HepG2 (cell line): Measurements from ENCODE around the gene SORBS2. TPM values are rescaled to one million over a fixed set of nuclear protein-coding genes. Genes with fewer than 3 reads are reported as not detected.

Experiments
- ATF7 ChIP-seq, 2 experiments: fragments of 450-650 bp in 1 of 2; sonication (generic) in 1 of 2; formaldehyde crosslinking in 1 of 2; IDR thresholded peaks; 2 replicates each; pipeline versions ENCODE4 v1.4.0 to v1.6.1; 2016 to 2020; ENCODE audit warnings: antibody characterized with exemption in 1 of 2, mild to moderate bottlenecking in 1 of 2, missing genetic modification reagents in 1 of 2
- CEBPB ChIP-seq: IDR thresholded peaks from 2 replicates; pipeline ENCODE4 v1.6.1; 2011; ENCODE audit warnings: low read depth, low read length, improper control_type of control experiment, borderline replicate concordance
- CREB1 ChIP-seq, 2 experiments: fragments of 450-650 bp in 1 of 2; IDR thresholded peaks; 2 replicates each; pipeline ENCODE4 v1.6.1; 2016 to 2017; ENCODE audit warnings: control low read depth in 1 of 2, mild to moderate bottlenecking in 1 of 2, missing compliant biosample characterization in 1 of 2, missing genetic modification characterization in 1 of 2
- DPF2 ChIP-seq: sonication (generic); formaldehyde crosslinking; IDR thresholded peaks from 2 replicates; pipeline ENCODE4 v1.4.0; 2020; ENCODE audit warnings: mild to moderate bottlenecking, low read depth, missing genetic modification reagents, borderline replicate concordance
- FOXK1 ChIP-seq: sonication (generic); formaldehyde crosslinking; IDR thresholded peaks from 2 replicates; pipeline ENCODE4 v1.4.0; 2020; ENCODE audit warnings: low read depth, missing genetic modification reagents, borderline replicate concordance
- HBP1 ChIP-seq: IDR thresholded peaks from 2 replicates; pipeline ENCODE4 v1.6.1; 2016; ENCODE audit warnings: low read depth, control low read depth
- HCFC1 ChIP-seq: fragments of 150-350 bp; IDR thresholded peaks from 2 replicates; pipeline ENCODE4 v1.6.1; 2014; ENCODE audit warnings: low read depth, low read length
- HDAC1 ChIP-seq: sonication (generic); formaldehyde crosslinking; IDR thresholded peaks from 2 replicates; pipeline ENCODE4 v1.5.1; 2020; ENCODE audit warnings: mild to moderate bottlenecking, missing genetic modification reagents
- HNRNPUL1 ChIP-seq: fragments of 200-400 bp; formaldehyde crosslinking; IDR thresholded peaks from 2 replicates; pipeline ENCODE4 v1.6.1; 2017; ENCODE audit warnings: low read depth, mild to moderate bottlenecking, low read length, moderate library complexity
- JUND ChIP-seq: sonication (generic); formaldehyde crosslinking; IDR thresholded peaks from 2 replicates; pipeline ENCODE4 v1.8.0; 2022; ENCODE audit warnings: mild to moderate bottlenecking, missing genetic modification reagents
- KLF16 ChIP-seq, 2 experiments: sonication (generic) in 1 of 2; formaldehyde crosslinking in 1 of 2; IDR thresholded peaks; 2 replicates each; pipeline versions ENCODE4 v1.6.1 to v1.8.0; 2016 to 2023; ENCODE audit warnings: missing genetic modification reagents in 2 of 2, missing compliant biosample characterization in 1 of 2
- KMT2A ChIP-seq: sonication (generic); formaldehyde crosslinking; IDR thresholded peaks from 2 replicates; pipeline ENCODE4 v1.4.0; 2020; ENCODE audit warnings: missing genetic modification reagents
- NFKB2 ChIP-seq: sonication (generic); formaldehyde crosslinking; IDR thresholded peaks from 2 replicates; pipeline ENCODE4 v1.4.0; 2020; ENCODE audit warnings: missing genetic modification reagents, borderline replicate concordance
- PPARG ChIP-seq: conservative IDR thresholded peaks from 2 replicates; pipeline ENCODE4 v1.6.1; 2016; ENCODE audit warnings: missing biosample characterization, missing genetic modification reagents
- ZNF331 ChIP-seq: sonication (generic); formaldehyde crosslinking; IDR thresholded peaks from 2 replicates; pipeline ENCODE4 v1.4.0; 2020; ENCODE audit warnings: missing genetic modification reagents
- ZNF800 ChIP-seq: sonication (generic); formaldehyde crosslinking; IDR thresholded peaks from 2 replicates; pipeline ENCODE4 v1.4.0; 2020; ENCODE audit warnings: missing genetic modification reagents
- ZNF841 ChIP-seq: sonication (generic); formaldehyde crosslinking; IDR thresholded peaks from 2 replicates; pipeline ENCODE4 v1.8.1; 2023; ENCODE audit warnings: missing genetic modification reagents, borderline replicate concordance
- polyA plus RNA-seq, 8 experiments: library from polyadenylated mRNA; depleted of rRNA in 3 of 8; stranded (reverse) in 7 of 8; unstranded in 1 of 8; fragments of >200 nt; fragmentation: Illumina TruSeq in 4 of 8; extraction: Trizol in 4 of 8; gene quantifications; 2 replicates each; pipeline versions ENCODE4 v1.2.1 to v1.2.3, GENCODE V29; 2011 to 2016; ENCODE audit warnings: low read depth in 4 of 8, missing spikeins in 1 of 8, mixed read lengths in 1 of 8; ENCODE audit not compliant: insufficient read depth in 1 of 8
- total RNA-seq, 5 experiments: library from RNA; depleted of rRNA; stranded (reverse); fragments of >200 nt; fragmentation: Illumina TruSeq; extraction: Trizol; gene quantifications; 2 replicates each; pipeline ENCODE4 v1.2.3, GENCODE V29; 2016; ENCODE audit warnings: low read depth in 1 of 5
- TF ChIP-seq, protein P1 (sequence below): IDR thresholded peaks from 2 replicates; pipeline ENCODE4 v1.4.0; 2020; ENCODE audit warnings: mild to moderate bottlenecking, missing genetic modification reagents
- TF ChIP-seq, protein P2 (sequence below): sonication (generic); formaldehyde crosslinking; conservative IDR thresholded peaks from 2 replicates; pipeline ENCODE4 v1.4.0; 2020; ENCODE audit warnings: missing genetic modification reagents

SORBS2 gene
- total and polyA plus RNA-seq, 2 of the 13 experiments (the other 11 are each of a cell fraction or from before 2014, with no cell fraction given) = 25.0 to 80.5 TPM

DNA sequence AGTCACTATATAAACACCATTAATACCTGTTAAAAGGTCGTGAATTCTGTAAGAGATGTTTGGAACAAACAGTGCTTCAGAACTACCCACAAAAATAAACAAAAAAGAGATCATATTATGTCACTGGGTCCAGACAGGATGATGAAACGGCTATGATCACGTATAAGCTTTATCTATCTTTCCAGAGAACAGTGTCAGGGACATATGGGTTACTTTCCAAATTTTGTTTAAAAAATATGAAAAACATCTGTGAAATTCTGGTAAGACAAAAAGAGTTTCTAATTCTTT, 90.0 kb downstream of the SORBS2 start (continued):
- TF ChIP-seq ZNF331 (CRISPR knock-in tag) (0 out of 2 replicates have a peak, but pooled peaks have one; percentile 13), KLF16 (CRISPR knock-in tag; IDR thresholded peaks at IDR 0.05) (peak in 1 of 2 experiments; percentile 73; a peak in 1 of 4 replicates), HDAC1 (peak; percentile 33; the same call in 1 of the 2 replicates), NFKB2 (CRISPR knock-in tag) (no peak), HNRNPUL1 (no peak), HBP1 (no peak), CREB1 (IDR thresholded peaks at IDR 0.05) (peak; percentile 64), CREB1 (CRISPR knock-in tag; IDR thresholded peaks at IDR 0.05) (no peak), JUND (CRISPR knock-in tag) (no peak), FOXK1 (CRISPR knock-in tag) (peak; percentile 85), DPF2 (peak; percentile 69; the same call in 1 of the 2 replicates), PPARG (peak; percentile 89), ATF7 (IDR thresholded peaks at IDR 0.05) (peak; percentile 63), ATF7 (CRISPR knock-in tag; IDR thresholded peaks at IDR 0.05) (no peak), HCFC1 (no peak), ZNF841 (CRISPR knock-in tag) (no peak), ZNF800 (CRISPR knock-in tag) (0 out of 2 replicates have a peak, but pooled peaks have one; percentile 55), CEBPB (peak; percentile 51; the same call in 1 of the 2 replicates), KMT2A (CRISPR knock-in tag) (no peak)
- TF ChIP-seq, protein P1, sequence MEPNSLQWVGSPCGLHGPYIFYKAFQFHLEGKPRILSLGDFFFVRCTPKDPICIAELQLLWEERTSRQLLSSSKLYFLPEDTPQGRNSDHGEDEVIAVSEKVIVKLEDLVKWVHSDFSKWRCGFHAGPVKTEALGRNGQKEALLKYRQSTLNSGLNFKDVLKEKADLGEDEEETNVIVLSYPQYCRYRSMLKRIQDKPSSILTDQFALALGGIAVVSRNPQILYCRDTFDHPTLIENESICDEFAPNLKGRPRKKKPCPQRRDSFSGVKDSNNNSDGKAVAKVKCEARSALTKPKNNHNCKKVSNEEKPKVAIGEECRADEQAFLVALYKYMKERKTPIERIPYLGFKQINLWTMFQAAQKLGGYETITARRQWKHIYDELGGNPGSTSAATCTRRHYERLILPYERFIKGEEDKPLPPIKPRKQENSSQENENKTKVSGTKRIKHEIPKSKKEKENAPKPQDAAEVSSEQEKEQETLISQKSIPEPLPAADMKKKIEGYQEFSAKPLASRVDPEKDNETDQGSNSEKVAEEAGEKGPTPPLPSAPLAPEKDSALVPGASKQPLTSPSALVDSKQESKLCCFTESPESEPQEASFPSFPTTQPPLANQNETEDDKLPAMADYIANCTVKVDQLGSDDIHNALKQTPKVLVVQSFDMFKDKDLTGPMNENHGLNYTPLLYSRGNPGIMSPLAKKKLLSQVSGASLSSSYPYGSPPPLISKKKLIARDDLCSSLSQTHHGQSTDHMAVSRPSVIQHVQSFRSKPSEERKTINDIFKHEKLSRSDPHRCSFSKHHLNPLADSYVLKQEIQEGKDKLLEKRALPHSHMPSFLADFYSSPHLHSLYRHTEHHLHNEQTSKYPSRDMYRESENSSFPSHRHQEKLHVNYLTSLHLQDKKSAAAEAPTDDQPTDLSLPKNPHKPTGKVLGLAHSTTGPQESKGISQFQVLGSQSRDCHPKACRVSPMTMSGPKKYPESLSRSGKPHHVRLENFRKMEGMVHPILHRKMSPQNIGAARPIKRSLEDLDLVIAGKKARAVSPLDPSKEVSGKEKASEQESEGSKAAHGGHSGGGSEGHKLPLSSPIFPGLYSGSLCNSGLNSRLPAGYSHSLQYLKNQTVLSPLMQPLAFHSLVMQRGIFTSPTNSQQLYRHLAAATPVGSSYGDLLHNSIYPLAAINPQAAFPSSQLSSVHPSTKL (CRISPR knock-in tag) = peak; percentile 96
- TF ChIP-seq, protein P2, sequence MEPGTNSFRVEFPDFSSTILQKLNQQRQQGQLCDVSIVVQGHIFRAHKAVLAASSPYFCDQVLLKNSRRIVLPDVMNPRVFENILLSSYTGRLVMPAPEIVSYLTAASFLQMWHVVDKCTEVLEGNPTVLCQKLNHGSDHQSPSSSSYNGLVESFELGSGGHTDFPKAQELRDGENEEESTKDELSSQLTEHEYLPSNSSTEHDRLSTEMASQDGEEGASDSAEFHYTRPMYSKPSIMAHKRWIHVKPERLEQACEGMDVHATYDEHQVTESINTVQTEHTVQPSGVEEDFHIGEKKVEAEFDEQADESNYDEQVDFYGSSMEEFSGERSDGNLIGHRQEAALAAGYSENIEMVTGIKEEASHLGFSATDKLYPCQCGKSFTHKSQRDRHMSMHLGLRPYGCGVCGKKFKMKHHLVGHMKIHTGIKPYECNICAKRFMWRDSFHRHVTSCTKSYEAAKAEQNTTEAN (CRISPR knock-in tag) = 0 out of 2 replicates have a peak, but pooled peaks have one; percentile 52
